ENCODE results near the gene PLEKHG5.

Gene PLEKHG5

GRCh38 chr1:6491480-6491962 lies at the start of gene PLEKHG5:
TSS of gene PLEKHG5 (minus strand) at chr1:6491667. CDS start at chr1:6477571, 14,096 bp downstream.
- H3K9me3 Mint-ChIP-seq = no peaks in the 10 kb centered on the region
- no peak for DNase-seq (ENCODE audit: low spot score in 2 of 2)
- H3K27ac Mint-ChIP-seq = no peak within 1 kb of the TSS
- peaks cover 14% of the 10 kb centered on the region for H3K4me1 Mint-ChIP-seq
- no peaks in the 10 kb centered on the region for H3K36me3 Mint-ChIP-seq
- peaks cover 11% of the 10 kb centered on the region for H3K27me3 Mint-ChIP-seq
- no peak for ATAC-seq (ENCODE audit: low read depth)
- H3K4me3 Mint-ChIP-seq = peak within 1 kb of the TSS; percentile 74

- Mint-ChIP-seq H3K27ac (peak overlapping the region; percentile 55), H3K4me1 (peaks cover 5% of the 10 kb centered on the region), H3K4me3 (no peak overlapping the region), H3K36me3 (peaks cover 8% of the 10 kb centered on the region), H3K9me3 (no peaks in the 10 kb centered on the region), H3K27me3 (no peaks in the 10 kb centered on the region)
- ATAC-seq (ENCODE audit: low read depth) (no peak), DNase-seq (ENCODE audit: low spot score in 2 of 2) (no peak)
Measured at GRCh38 chr1:6538956-6539355, 47.5 kb upstream of the PLEKHG5 start.

- peaks cover 18% of the 10 kb centered on the region for H3K36me3 Mint-ChIP-seq
Measured at GRCh38 chr1:6536291-6536690, 44.8 kb upstream of the PLEKHG5 start.

GRCh38 chr1:6535214-6535613 lies 43.7 kb upstream of the PLEKHG5 start:
- Mint-ChIP-seq H3K27me3 (no peaks in the 10 kb centered on the region), H3K4me1 (peaks cover 5% of the 10 kb centered on the region), H3K27ac (no peak overlapping the region), H3K4me3 (no peak overlapping the region), H3K9me3 (no peaks in the 10 kb centered on the region), H3K36me3 (peaks cover 18% of the 10 kb centered on the region)
- DNase-seq (ENCODE audit: low spot score in 2 of 2) = no peak
- no peak for ATAC-seq (ENCODE audit: low read depth)

More at GRCh38 chr1:6536291-6536690, 44.8 kb upstream of the PLEKHG5 start:
- Mint-ChIP-seq H3K4me3 (no peak overlapping the region), H3K27ac (no peak overlapping the region), H3K27me3 (no peaks in the 10 kb centered on the region), H3K4me1 (peaks cover 5% of the 10 kb centered on the region), H3K9me3 (no peaks in the 10 kb centered on the region)
- ATAC-seq (ENCODE audit: low read depth) (no peak), DNase-seq (ENCODE audit: low spot score in 2 of 2) (no peak)

- DNase-seq (ENCODE audit: low spot score in 2 of 2) = no peak
- Mint-ChIP-seq H3K27ac (no peak overlapping the region), H3K27me3 (no peaks in the 10 kb centered on the region), H3K4me3 (no peak overlapping the region), H3K9me3 (no peaks in the 10 kb centered on the region), H3K4me1 (peaks cover 2% of the 10 kb centered on the region), H3K36me3 (peaks cover 16% of the 10 kb centered on the region)
- ATAC-seq (ENCODE audit: low read depth) = no peak
Measured at GRCh38 chr1:6534248-6534822, 42.9 kb upstream of the PLEKHG5 start.

- Mint-ChIP-seq H3K27ac (no peak overlapping the region), H3K27me3 (no peaks in the 10 kb centered on the region), H3K36me3 (peaks cover 24% of the 10 kb centered on the region), H3K4me1 (peaks cover 2% of the 10 kb centered on the region), H3K9me3 (no peaks in the 10 kb centered on the region), H3K4me3 (no peak overlapping the region)
- ATAC-seq (ENCODE audit: low read depth) (no peak), DNase-seq (ENCODE audit: low spot score in 2 of 2) (no peak)
Measured at GRCh38 chr1:6531996-6532395, 40.5 kb upstream of the PLEKHG5 start.

GRCh38 chr1:6530504-6531160 lies 39.2 kb upstream of the PLEKHG5 start:
- H3K27me3 Mint-ChIP-seq = no peaks in the 10 kb centered on the region
- DNase-seq (ENCODE audit: low spot score in 2 of 2) = no peak
- no peak for ATAC-seq (ENCODE audit: low read depth)
- peaks cover 26% of the 10 kb centered on the region for H3K36me3 Mint-ChIP-seq
- H3K4me1 Mint-ChIP-seq = peaks cover 2% of the 10 kb centered on the region
- no peak overlapping the region for H3K27ac Mint-ChIP-seq
- no peak overlapping the region for H3K4me3 Mint-ChIP-seq
- no peaks in the 10 kb centered on the region for H3K9me3 Mint-ChIP-seq

- Mint-ChIP-seq H3K9me3 (no peaks in the 10 kb centered on the region), H3K4me1 (no peaks in the 10 kb centered on the region), H3K36me3 (peaks cover 22% of the 10 kb centered on the region), H3K27ac (no peak overlapping the region), H3K4me3 (no peak overlapping the region), H3K27me3 (no peaks in the 10 kb centered on the region)
- no peak for DNase-seq (ENCODE audit: low spot score in 2 of 2)
- ATAC-seq (ENCODE audit: low read depth) = no peak
Measured at GRCh38 chr1:6528492-6528891, 37.0 kb upstream of the PLEKHG5 start.

- Mint-ChIP-seq H3K27me3 (no peaks in the 10 kb centered on the region), H3K4me1 (no peaks in the 10 kb centered on the region), H3K4me3 (no peak overlapping the region), H3K9me3 (no peaks in the 10 kb centered on the region), H3K36me3 (peaks cover 12% of the 10 kb centered on the region), H3K27ac (no peak overlapping the region)
- ATAC-seq (ENCODE audit: low read depth) (no peak), DNase-seq (ENCODE audit: low spot score in 2 of 2) (no peak)
Measured at GRCh38 chr1:6526316-6526715, 34.8 kb upstream of the PLEKHG5 start.

GRCh38 chr1:6523566-6523965 lies 32.1 kb upstream of the PLEKHG5 start:
- H3K4me3 Mint-ChIP-seq = no peak overlapping the region
- peak overlapping the region; percentile 41 for H3K27ac Mint-ChIP-seq
- ATAC-seq (ENCODE audit: low read depth) (no peak), DNase-seq (ENCODE audit: low spot score in 2 of 2) (no peak)
- H3K27me3 Mint-ChIP-seq = no peaks in the 10 kb centered on the region
- peaks cover 10% of the 10 kb centered on the region for H3K36me3 Mint-ChIP-seq
- no peaks in the 10 kb centered on the region for H3K4me1 Mint-ChIP-seq
- no peaks in the 10 kb centered on the region for H3K9me3 Mint-ChIP-seq

- no peak overlapping the region for H3K27ac Mint-ChIP-seq
- peaks cover 1% of the 10 kb centered on the region for H3K36me3 Mint-ChIP-seq
- no peaks in the 10 kb centered on the region for H3K9me3 Mint-ChIP-seq
- no peaks in the 10 kb centered on the region for H3K4me1 Mint-ChIP-seq
- no peak overlapping the region for H3K4me3 Mint-ChIP-seq
- DNase-seq (ENCODE audit: low spot score in 2 of 2) = no peak
- no peaks in the 10 kb centered on the region for H3K27me3 Mint-ChIP-seq
- no peak for ATAC-seq (ENCODE audit: low read depth)
Measured at GRCh38 chr1:6521536-6521935, 30.1 kb upstream of the PLEKHG5 start.

- Mint-ChIP-seq H3K27ac (peak overlapping the region; percentile 74), H3K27me3 (no peaks in the 10 kb centered on the region), H3K9me3 (no peaks in the 10 kb centered on the region), H3K36me3 (peaks cover 1% of the 10 kb centered on the region), H3K4me3 (no peak overlapping the region), H3K4me1 (no peaks in the 10 kb centered on the region)
- DNase-seq (ENCODE audit: low spot score in 2 of 2) = no peak
- ATAC-seq (ENCODE audit: low read depth) = no peak
Measured at GRCh38 chr1:6519935-6520671, 28.6 kb upstream of the PLEKHG5 start.

GRCh38 chr1:6519491-6519934 lies 28.0 kb upstream of the PLEKHG5 start:
- Mint-ChIP-seq H3K27ac (no peak overlapping the region), H3K36me3 (peaks cover 1% of the 10 kb centered on the region), H3K4me1 (no peaks in the 10 kb centered on the region), H3K27me3 (no peaks in the 10 kb centered on the region), H3K9me3 (no peaks in the 10 kb centered on the region), H3K4me3 (no peak overlapping the region)
- DNase-seq (ENCODE audit: low spot score in 2 of 2) (no peak), ATAC-seq (ENCODE audit: low read depth) (no peak)

GRCh38 chr1:6517435-6517851 lies 26.0 kb upstream of the PLEKHG5 start:
- DNase-seq (ENCODE audit: low spot score in 2 of 2) (no peak), ATAC-seq (ENCODE audit: low read depth) (no peak)
- H3K27me3 Mint-ChIP-seq = no peaks in the 10 kb centered on the region
- no peaks in the 10 kb centered on the region for H3K4me1 Mint-ChIP-seq
- no peaks in the 10 kb centered on the region for H3K9me3 Mint-ChIP-seq
- H3K4me3 Mint-ChIP-seq = no peak overlapping the region
- no peaks in the 10 kb centered on the region for H3K36me3 Mint-ChIP-seq
- no peak overlapping the region for H3K27ac Mint-ChIP-seq
